Mucosa of descending colon (tissue), 3 donors: ENCODE data around the gene CACNA1C. TPM values are rescaled to one million over a fixed set of nuclear protein-coding genes. Genes with fewer than 3 reads are reported as not detected.

Experiments
- ATAC-seq: fragments of 200-7000 bp; cut with Tn5 transposase; one replicate; pipeline ENCODE4 v1.9.1; 2020; ENCODE audit warnings: mild to moderate bottlenecking, moderate library complexity
- DNase-seq, 3 donors: peaks; one replicate each; pipeline ENCODE4 v3.0.0-alpha.2; 2020
- H3K36me3 ChIP-seq: fragments of 200-600 bp; one replicate; pipeline ENCODE4 v1.8.0; 2021; ENCODE audit warnings: low read depth, mild to moderate bottlenecking
- H3K4me1 ChIP-seq: fragments of 200-600 bp; one replicate; pipeline ENCODE4 v1.8.0; 2021; ENCODE audit warnings: low read depth, mild to moderate bottlenecking
- H3K4me3 ChIP-seq: fragments of 200-600 bp; one replicate; pipeline ENCODE4 v1.8.0; 2021; ENCODE audit warnings: mild to moderate bottlenecking
- H3K9me3 ChIP-seq: fragments of 200-600 bp; one replicate; pipeline ENCODE4 v1.8.0; 2021; ENCODE audit warnings: mild to moderate bottlenecking
- CTCF ChIP-seq: fragments of 200-600 bp; IDR thresholded peaks from one replicate; pipeline ENCODE4 v1.8.0; 2022; ENCODE audit warnings: antibody characterized with exemption, mild to moderate bottlenecking
- intact Hi-C, 2 donors: fragments of 100-400 bp; cut with DNase I in 1 of 2; cut with micrococcal nuclease in 1 of 2; formaldehyde crosslinking; loops; one replicate each; pipeline versions ENCODE4 v1.11.0 to v1.11.1; 2022; cut with DNase I, micrococcal nuclease
- total RNA-seq, 3 donors: library from RNA; stranded (reverse); fragmentation: NEBNext Ultra II Directional in 2 of 3; extraction: Animal tissue kit (Norgen Biotek cat#: 25700) in 2 of 3; gene quantifications; one replicate each; pipeline versions ENCODE4 v1.2.1 to v1.2.4, GENCODE V29; 2021 to 2023
- donor health status: DM: no; HTN: no; CAD: no; lungs with moderate emphysema.
- donor health status: DM: no; HTN: no; CAD: no.
- donor health status: DM: no; HTN: yes; CAD: no.

The CACNA1C gene
- total RNA-seq, 3 donors from 2014 or later: 5.5 to 89.4 (median 9.2) TPM

- no peak for TF ChIP-seq CTCF
- no peak overlapping the region for H3K4me3 ChIP-seq
- intact Hi-C loops: no loop called here
- no peaks in the 10 kb centered on the region for H3K4me1 ChIP-seq
- H3K9me3 ChIP-seq: no peaks in the 10 kb centered on the region
- H3K36me3 ChIP-seq: no peaks in the 10 kb centered on the region
- no peak for ATAC-seq
- no peak for DNase-seq
Observed at GRCh38 chr12:2669560-2669959, 616.8 kb downstream of the CACNA1C start.

GRCh38 chr12:2672863-2673262 is 620.1 kb downstream of the CACNA1C start:
- H3K36me3 ChIP-seq: no peaks in the 10 kb centered on the region
- no peaks in the 10 kb centered on the region for H3K4me1 ChIP-seq
- no peaks in the 10 kb centered on the region for H3K9me3 ChIP-seq
- no peak for TF ChIP-seq CTCF
- no peak overlapping the region for H3K4me3 ChIP-seq
- intact Hi-C loops: no loop called here
- DNase-seq: no peak
- no peak for ATAC-seq

GRCh38 chr12:2673966-2674810 is 621.4 kb downstream of the CACNA1C start:
- H3K36me3 ChIP-seq: no peaks in the 10 kb centered on the region
- intact Hi-C loops: no loop called here
- H3K9me3 ChIP-seq: no peaks in the 10 kb centered on the region
- no peak for TF ChIP-seq CTCF
- H3K4me1 ChIP-seq: no peaks in the 10 kb centered on the region
- ATAC-seq (no peak), DNase-seq (no peak)
- H3K4me3 ChIP-seq: no peak overlapping the region

GRCh38 chr12:2675776-2676175 is 623.0 kb downstream of the CACNA1C start:
- TF ChIP-seq CTCF: no peak
- H3K36me3 ChIP-seq: no peaks in the 10 kb centered on the region
- H3K4me3 ChIP-seq: no peak overlapping the region
- H3K4me1 ChIP-seq: no peaks in the 10 kb centered on the region
- ATAC-seq (no peak), DNase-seq (no peak)
- H3K9me3 ChIP-seq: no peaks in the 10 kb centered on the region
- intact Hi-C loops: no loop called here

GRCh38 chr12:2677142-2677880 is 624.5 kb downstream of the CACNA1C start:
- H3K9me3 ChIP-seq: no peaks in the 10 kb centered on the region
- intact Hi-C loops: no loop called here

More at GRCh38 chr12:2677142-2677880, 624.5 kb downstream of the CACNA1C start:
- H3K4me1 ChIP-seq: no peaks in the 10 kb centered on the region
- no peaks in the 10 kb centered on the region for H3K36me3 ChIP-seq
- no peak for DNase-seq
- no peak overlapping the region for H3K4me3 ChIP-seq
- no peak for ATAC-seq
- no peak for TF ChIP-seq CTCF
